SIG-M5 treated with dmso at 0.1 percent for 504 hours (cell line): ENCODE measurements around the gene SPDYE2B.
"Not testable (repeated sequence)": the region's sequence is repeated elsewhere in the genome, so short reads cannot be mapped to it uniquely, and the experiment has no call there.

Source experiments
- DNase-seq: peaks from one replicate; lab custom pipeline; 2025; ENCODE audit not compliant: unreplicated experiment; lab: John Stamatoyannopoulos, UW

The SPDYE2B gene, protein sequence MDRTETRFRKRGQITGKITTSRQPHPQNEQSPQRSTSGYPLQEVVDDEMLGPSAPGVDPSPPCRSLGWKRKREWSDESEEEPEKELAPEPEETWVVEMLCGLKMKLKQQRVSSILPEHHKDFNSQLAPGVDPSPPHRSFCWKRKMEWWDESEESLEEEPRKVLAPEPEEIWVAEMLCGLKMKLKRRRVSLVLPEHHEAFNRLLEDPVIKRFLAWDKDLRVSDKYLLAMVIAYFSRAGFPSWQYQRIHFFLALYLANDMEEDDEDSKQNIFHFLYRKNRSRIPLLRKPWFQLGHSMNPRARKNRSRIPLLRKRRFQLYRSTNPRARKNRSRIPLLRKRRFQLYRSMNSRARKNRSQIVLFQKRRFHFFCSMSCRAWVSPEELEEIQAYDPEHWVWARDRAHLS

DNA sequence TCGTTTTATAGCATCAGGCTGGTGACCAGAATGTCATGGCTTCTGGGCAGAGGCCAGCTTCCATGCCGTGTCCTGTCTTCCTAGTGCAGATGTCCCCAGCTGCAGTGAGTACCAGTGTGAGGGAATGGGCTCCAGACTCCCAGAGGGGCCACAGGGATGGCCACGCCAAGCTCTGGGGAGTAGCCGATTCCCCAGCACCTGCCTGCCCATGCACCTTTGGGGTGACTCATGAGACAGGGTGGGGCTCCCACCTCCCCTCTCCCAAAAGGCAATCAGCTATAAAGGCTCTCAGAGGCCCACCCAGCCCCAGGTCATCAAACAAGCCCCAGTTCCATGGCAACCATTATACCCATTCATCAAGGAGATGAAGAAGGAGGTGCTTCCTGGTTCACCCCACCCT is at the start of gene SPDYE2B:
TSS of gene SPDYE2B (plus strand) at position 396 of the 400 bp plus-strand sequence. CDS start 2,030 bp downstream, outside the sequence.
- DNase-seq, result not testable (repeated sequence)

DNA sequence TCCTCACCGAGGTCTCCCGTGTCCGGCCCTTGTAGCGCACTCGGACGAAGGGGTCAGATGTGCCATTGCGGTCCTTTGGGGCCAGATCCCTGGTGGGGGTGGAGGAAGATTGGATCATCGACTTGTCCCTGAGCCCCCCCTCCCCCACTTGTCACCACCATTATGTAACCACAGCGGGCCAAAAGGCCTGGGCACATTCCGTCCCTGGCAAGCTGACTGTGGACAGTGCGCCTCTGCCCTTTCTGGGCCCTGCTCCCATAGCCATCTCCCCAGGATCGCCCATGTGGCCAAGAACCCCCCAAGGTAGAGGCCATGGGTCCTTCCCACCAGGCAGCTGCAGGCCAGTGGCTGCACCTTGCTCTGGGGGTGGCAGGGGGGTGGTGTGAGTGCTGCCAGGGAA is 47.8 kb upstream of the SPDYE2B start:
- DNase-seq, result not testable (repeated sequence)

DNA sequence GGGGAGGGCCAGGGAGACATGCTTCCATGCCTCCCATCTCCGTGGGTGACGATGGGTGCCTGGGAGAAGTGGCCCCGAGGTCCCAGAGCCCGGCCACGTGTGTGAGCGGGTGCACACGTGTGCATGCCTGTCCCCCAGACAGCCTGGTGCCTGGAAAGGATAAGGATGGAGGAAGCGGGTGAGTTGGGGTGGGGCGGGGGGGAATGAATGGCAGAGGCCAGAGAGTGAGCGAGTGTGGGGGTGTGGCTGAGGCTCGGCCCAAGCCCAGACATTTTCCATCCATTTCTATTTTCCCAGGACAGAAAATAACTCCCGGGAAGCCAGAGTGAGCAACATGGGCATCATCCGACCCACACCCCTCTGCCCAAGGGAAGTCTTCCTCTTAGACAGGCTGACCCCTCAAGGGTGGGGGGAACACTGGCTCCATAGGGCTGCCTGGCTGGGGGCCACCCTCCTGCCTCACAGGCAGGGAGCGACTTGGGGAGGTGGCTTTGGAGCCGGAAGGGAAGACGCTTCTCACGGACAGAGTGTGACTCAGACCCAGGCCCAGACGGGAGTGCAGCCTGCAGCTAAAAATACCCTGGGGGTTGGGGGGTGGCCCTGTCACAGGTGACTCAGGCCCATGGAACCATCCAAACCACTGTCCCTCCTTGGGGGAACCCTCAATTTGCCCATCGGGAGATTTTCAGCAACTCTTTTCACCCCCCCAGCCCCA is 45.5 kb upstream of the SPDYE2B start:
- DNase-seq, result not testable (repeated sequence)

DNA sequence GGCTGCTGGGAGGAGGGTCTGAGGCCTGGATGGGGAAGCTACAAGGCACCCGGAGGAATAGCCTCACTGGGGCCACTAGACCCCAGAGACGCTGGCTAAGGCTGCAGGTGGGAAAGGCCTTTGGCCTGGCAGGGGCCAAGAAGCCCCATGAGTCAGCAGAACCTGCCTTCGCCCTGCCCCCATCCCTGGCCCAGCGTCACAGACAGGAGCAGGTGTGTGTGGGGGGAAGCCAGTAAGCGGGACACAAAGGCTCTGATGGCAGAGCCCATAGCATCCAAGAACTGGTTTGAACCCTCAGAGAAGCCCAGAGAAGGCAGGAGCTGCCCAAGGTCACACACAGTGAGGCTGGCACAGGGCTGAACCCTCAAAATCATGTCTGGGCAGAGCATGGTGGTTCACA is 43.3 kb upstream of the SPDYE2B start:
- not testable (repeated sequence) for DNase-seq

DNA sequence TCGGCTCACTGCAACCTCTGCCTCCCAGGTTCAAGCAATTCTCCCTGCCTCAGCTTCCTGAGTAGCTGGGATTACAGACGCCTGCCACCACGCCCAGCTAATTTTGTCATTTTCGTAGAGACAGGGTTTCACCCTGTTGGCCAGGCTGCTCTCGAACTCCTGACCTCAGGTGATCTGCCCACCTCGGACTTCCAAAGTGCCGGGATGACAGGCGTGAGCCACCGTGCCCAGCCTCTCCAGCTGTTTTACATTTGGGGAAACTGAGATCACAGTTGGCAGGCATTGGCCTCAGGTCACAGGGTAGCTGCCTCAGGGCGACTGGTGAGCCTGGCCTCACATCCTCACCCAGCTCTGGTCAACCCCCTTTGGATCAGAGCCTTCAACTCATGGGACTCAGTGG is 40.4 kb upstream of the SPDYE2B start:
- DNase-seq, result not testable (repeated sequence)

DNA sequence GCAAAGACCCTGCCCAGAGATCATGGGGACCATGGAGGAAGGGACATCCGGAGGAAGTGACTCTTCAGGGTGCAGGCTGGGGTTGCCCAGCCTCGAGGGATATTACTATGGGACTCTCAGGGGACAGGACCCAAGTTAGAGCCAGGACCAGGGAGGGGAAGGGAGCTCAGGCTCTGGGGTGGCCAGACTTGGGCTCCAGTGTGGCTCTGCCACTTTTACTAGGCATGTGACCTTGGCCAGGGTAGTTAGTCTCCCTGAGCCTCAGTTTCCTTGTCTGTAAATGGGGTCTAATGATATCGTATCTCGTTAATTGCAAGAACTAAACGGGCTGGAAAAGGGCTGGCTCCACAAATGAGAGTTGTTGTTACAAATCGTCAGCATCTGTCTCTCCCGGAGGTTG is 39.7 kb upstream of the SPDYE2B start:
- not testable (repeated sequence) for DNase-seq

DNA sequence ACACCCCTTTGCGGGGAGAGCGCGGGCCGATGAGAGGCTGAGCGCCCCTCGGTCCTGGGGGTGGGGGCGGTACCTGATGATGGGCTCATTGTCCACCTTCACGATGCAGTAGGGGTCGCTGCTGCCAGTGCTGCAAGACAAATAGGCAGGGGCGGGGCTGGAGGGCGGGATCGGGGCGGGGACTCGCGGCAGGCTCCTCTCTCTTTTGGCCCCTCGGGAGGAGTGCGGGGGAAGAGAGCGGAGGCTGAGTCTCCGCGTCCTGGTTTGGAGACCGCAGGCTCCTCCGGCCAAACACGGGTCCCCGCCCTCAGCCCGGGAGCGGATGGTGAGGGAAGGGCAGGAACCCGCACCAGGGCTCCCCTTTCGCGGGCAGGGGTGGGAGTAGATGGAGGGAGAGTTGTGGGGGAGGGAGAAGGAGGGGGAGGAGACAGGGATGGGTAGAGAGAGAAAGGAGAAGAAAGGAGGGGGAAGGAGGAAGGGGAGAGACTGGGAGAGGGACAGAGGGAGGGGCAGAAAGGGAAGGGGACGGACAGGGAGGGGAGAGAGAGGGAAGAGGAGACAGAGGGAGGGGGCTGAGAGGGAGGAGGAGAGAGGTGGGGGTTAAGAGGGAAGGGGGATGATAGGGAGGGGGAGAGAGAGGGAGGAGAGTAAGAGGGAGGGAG is 39.0 kb upstream of the SPDYE2B start:
- not testable (repeated sequence) for DNase-seq

DNA sequence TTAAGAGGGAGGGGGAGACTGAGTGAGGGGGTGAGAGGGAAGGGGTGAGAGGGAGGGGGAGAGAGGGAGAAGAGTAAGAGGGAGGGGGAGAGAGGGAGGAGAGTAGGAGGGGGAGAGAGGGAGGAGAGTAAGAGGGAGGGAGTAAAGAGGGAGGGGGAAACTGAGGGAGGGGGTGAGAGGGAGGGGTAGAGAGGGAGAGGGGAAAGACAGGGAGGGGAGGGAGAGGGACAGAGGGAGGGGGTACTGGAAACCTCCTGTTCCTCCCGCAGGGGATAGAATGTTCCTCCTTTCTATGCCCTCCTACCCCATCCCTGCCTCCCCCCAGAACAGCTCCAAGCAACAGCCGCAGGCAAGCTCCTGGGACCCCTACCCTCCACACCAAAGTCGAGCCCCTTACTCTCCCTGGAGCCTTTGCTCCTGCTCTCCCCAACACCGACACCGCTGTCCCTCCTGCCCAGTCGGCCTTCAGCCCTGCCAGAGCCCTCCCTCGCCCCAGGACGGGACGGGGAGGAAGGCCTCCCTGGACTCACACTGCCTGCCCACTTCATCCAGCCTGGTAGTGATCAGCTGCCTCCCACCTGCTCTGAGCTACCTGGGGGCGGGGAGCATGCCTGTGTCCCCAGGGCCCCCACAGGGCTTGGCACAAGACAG is 38.3 kb upstream of the SPDYE2B start:
- not testable (repeated sequence) for DNase-seq

DNA sequence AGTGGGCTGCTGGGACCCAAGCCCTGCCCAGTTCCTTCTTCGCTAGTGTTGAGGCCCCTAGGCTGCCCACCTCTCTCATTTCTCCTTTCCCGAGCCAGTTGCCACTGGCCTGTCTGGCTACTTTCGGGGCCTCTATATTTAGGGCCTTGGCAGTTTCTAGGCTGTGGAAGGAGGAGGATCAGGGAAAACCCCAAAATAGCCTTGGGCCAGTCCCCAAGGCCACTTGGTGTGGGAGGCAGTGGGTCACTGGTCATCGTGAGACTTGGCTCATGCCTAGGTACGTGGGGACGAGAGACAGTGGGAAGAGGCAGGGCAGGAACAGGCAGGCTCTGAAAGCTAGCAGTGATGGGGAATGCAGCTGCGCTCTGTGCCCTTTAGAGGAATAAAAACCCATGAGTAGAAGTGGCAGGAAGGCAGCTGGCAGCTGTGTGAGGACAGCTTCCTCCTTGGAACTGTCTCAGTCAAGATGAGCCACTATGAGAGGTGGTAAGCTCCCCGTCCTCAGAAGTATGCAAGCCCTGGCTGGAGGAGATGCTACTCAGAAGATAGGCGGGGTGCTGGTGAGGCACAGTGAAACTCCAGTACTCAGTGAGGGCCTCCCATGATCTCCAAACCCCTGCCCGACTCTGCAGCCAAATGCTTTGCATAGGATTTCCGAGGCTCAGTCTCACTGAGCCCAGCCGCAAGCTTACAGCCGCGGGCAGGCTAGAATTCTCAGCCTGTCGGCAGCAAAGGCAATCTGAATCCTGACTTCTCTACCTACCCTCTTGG is 36.4 kb upstream of the SPDYE2B start:
- DNase-seq, result not testable (repeated sequence)

DNA sequence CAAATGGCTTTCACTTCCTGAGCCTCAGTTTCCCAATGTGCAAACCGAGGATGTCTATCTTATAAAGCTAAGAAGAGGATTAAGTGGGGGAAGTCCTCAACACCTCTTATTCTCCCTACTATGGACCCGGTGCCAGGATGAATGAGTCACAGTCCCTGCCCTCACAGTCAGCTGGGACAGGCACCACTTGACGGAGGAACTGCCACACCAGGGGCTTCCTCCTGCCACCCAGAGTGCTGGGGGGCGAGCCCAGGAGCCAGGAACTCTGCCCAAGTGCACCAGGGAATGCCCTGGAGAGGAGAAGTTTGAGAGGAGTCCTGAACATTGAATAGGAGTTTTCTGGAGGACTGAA is 35.8 kb upstream of the SPDYE2B start:
- DNase-seq, result not testable (repeated sequence)

DNA sequence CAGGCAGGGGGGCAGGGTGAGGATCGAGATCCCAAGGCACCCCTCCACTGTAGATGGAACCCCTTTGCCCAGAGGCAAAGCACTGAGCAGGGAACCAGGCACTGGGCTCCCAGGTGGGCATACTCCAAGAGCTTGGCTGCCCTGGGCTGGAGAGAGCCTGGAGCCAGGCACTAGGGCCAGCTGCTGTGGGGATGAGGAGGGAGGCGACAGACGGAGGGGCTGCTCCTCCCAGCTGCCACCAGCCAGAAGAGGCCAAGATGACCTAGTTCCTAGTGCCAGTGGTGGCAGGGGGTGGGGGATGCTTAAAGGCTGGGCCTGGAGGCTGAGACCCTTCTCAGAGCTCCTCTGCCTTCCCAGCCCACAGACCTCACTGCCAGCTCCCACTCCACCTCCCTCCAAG is 35.2 kb upstream of the SPDYE2B start:
- DNase-seq, result not testable (repeated sequence)

DNA sequence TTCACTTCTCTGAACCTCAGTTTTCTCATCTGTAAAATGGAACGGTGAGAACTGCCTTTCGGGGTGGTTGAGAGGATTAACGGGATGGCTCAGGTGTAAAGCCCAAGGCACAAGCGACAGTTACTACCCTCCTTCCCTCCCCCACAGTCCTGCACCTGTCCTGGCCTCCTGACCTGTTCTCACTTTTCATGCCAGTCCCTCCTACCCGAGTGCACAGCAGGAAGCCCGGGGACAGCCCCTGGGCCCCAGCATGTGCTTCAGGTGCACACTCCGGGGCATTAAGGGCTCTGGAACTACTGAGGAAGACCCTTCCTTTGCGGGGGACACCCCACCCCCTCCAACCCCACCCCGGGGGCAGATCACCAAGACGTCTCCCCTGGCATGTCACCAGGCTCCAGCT is 34.2 kb upstream of the SPDYE2B start:
- not testable (repeated sequence) for DNase-seq

DNA sequence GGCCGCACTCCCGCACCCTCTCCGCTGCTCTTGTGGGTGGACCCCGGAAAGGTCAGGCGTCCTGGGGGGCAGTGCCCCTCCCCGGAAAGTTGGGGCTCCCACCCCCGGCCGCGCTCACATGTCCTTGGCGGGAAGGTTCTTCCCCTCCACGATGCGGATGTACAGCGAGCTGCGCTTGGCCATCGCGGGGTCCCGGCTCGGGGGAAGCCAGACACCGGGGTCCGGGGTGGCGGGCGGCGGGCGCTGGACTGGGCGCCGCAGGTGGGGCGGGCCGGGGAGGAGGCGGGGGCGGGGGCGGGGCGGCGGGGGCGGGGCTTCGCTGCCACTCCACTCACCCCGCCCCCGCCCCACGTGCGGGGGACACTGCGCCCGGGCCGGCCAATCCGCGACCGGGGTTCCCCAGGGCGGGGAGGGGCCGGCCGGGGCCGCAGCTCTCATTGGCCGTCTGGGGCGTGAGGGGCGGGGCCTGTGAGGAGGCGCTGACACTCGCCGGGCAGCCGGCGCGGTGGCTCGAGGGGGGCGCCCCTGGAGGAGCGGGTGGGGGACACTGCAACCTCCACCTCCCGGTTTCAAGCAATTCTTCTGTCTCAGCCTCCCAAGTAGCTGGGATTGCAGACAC is 33.5 kb upstream of the SPDYE2B start, which contains the start of gene RASA4:
TSS of gene RASA4 (minus strand) at position 250 of the 619 bp plus-strand sequence. CDS start at position 183, 67 bp downstream.
- not testable (repeated sequence) for DNase-seq

DNA sequence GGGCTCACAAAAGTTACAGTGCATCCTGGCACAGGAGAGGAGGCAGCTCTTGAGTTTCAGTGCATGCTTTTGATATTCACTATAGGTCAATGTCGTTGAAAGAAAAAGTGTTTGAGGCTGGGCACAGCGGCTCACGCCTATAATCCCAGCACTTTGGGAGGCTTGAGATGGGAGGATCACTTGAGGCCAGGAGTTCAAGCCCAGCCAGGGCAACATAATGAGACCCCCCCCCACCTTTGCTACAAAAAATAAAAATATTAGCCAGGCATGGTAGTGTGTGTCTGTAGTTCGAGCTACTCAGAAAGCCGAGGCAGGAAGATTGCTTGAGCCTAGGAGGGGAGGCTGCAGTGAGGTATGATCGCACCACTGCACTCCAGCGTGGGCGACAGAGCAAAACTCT is 32.0 kb upstream of the SPDYE2B start:
- DNase-seq, result not testable (repeated sequence)

DNA sequence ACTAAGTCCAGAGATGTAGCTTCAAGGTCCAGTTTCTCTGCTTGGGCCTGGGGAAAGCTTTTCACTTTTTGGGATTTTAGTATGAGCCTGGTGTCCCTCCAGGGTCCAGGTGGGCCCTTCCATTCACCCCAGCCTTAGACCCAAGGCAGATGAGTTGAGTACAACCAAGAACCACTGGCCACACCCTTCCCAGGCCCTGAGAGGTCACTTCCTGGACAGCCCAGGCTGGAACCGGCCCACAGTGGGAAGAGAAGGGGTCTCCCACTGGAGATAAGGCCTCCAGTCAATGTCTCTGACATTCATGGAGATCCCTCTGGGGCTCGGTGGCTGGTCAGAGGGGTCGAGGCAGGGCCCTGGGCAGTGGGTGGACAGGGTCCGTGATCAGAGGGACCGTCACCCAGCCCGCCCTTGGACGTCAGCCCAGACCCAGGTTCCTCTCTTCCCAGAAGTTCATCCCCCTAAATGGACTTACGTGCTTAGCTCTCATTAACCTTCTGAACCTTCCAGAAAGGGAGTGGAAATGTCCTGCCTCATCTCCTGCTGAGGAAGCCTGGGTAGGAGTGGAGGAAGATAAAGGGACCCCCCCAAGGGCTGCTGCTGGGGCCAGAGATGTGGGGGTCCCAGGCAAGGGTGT is 22.7 kb upstream of the SPDYE2B start:
- not testable (repeated sequence) for DNase-seq

DNA sequence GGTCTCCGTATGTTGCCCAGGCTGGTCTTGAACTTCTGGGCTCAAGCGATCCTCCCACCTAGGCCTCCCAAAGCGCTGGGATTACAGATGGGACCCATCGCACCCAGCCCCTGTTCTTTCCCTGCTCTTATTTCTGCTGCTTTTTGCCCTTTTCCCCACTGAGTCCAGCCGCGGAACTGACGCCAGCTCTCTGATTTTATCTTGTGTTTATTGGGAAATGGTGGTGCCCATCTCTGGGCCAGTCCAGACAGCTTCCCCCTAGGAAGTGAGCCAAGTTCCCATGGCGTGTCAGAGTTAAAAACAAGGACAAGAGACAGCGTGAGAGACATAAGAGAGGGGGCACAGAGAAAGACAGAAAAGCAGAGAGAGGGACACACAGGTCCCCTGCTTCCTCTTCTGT is 19.5 kb upstream of the SPDYE2B start:
- DNase-seq, result not testable (repeated sequence)

DNA sequence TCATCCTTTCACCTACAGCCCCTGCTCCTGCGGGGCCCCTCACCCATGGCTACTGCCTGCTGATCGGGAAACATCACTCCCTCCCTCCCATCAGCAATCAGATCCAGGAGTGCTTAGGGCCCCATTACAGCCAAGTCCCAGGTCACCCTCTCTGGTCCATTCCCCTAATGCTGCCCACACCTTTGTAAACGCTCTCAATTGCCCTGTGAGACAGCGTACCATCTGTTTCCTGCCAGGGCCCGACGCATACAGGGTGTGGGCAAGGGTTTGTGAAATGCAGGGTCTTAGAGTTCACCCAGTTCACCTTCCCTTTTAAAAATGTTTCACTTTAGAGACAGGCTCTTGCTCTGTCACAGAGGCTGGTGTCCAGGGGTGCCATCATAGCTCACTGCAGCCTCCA is 15.8 kb upstream of the SPDYE2B start:
- DNase-seq, result not testable (repeated sequence)

DNA sequence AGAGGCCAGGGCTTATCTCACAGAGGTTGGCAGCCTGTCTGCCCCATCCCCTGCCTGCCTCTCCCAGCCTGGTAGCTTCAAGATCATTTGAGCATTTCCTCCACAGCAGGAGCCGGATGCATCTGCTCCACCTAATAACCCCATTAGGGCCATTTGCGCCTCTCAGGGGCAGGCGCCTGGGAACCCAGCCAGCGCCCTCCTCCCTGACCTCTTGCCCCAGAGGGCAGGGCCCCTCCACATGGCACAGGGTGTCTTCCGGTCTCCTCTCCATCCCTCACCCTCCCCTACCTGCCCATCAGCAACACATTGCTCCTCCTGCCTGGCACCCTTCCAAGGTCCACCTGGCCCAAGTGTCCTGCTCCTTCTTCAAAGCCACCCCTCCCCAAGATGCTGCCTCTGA is 14.8 kb upstream of the SPDYE2B start:
- DNase-seq, result not testable (repeated sequence)

DNA sequence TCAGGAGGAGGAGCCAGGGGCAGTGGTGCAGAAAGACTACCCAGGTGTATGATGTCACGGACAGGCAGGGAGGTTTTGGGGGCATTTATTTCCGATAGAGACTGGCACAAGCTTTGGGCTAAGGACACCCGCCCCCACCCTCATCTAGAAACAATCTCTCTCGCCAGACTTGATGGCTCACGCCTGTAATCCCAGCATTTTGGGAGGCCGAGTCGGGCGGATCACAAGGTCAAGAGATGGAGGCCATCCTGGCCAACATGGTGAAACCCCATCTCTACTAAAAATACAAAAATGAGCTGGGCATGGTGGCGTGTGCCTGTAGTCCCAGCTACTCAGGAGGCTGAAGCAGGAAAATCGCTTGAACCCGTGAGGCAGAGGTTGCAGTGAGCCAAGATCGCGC is 13.2 kb upstream of the SPDYE2B start:
- DNase-seq, result not testable (repeated sequence)
